Neural progenitor cell (in vitro differentiated cells): ENCODE data around the gene TMCC1. TPM values are rescaled to one million over a fixed set of nuclear protein-coding genes. Genes with fewer than 3 reads are reported as not detected.

ENCODE experiments used
- DNase-seq: peaks from one replicate; pipeline ENCODE4 v3.0.0-alpha.2; 2016; ENCODE audit warnings: low spot score
- H2AFZ ChIP-seq: fragments of 200-600 bp; sonication (generic); replicated peaks from 2 replicates; pipeline ENCODE4 v1.6.1; 2016; ENCODE audit warnings: antibody characterized with exemption
- H3F3A ChIP-seq: fragments of 200-600 bp; sonication (generic); 2 replicates; pipeline ENCODE4 v1.6.1; 2016; ENCODE audit warnings: antibody characterized with exemption, low read depth
- H3K27ac ChIP-seq: fragments of 200-600 bp; sonication (generic); 2 replicates; pipeline ENCODE4 v1.5.1; 2016; ENCODE audit warnings: mild to moderate bottlenecking
- H3K27me3 ChIP-seq: fragments of 200-600 bp; sonication (generic); 2 replicates; pipeline ENCODE4 v1.6.1; 2016; ENCODE audit warnings: mild to moderate bottlenecking, moderate library complexity
- H3K36me3 ChIP-seq: fragments of 200-600 bp; sonication (generic); 2 replicates; pipeline ENCODE4 v1.5.1; 2016
- H3K4me1 ChIP-seq: fragments of 200-600 bp; sonication (generic); 2 replicates; pipeline ENCODE4 v1.6.1; 2016; ENCODE audit warnings: mixed run types
- H3K4me2 ChIP-seq: fragments of 200-600 bp; sonication (generic); 2 replicates; pipeline ENCODE4 v1.6.1; 2016
- H3K4me3 ChIP-seq: fragments of 200-600 bp; sonication (generic); 2 replicates; pipeline ENCODE4 v1.5.1; 2016
- H3K79me2 ChIP-seq: fragments of 200-600 bp; sonication (generic); 2 replicates; pipeline ENCODE4 v1.6.1; 2016; ENCODE audit warnings: low read depth
- H3K9ac ChIP-seq: fragments of 200-600 bp; sonication (generic); 2 replicates; pipeline ENCODE4 v1.6.1; 2016
- H3K9me3 ChIP-seq: fragments of 200-600 bp; sonication (generic); 2 replicates; pipeline ENCODE4 v1.5.1; 2016; ENCODE audit warnings: low read depth
- H4K20me1 ChIP-seq: fragments of 200-600 bp; sonication (generic); 2 replicates; pipeline ENCODE4 v1.6.1; 2016; ENCODE audit warnings: low read depth
- H3K27ac Mint-ChIP-seq: 3 replicates; pipeline ENCODE4 v1.8.0; 2021; ENCODE audit warnings: mixed read lengths
- H3K27me3 Mint-ChIP-seq: 2 replicates; pipeline ENCODE4 v1.8.0; 2022; ENCODE audit warnings: low read depth, mild to moderate bottlenecking, inconsistent platforms, moderate library complexity, mixed read lengths; ENCODE audit not compliant: insufficient read depth
- H3K36me3 Mint-ChIP-seq: 3 replicates; pipeline ENCODE4 v1.8.0; 2021; ENCODE audit warnings: mixed read lengths
- H3K4me1 Mint-ChIP-seq: 3 replicates; pipeline ENCODE4 v1.8.0; 2021; ENCODE audit warnings: mixed read lengths
- H3K4me3 Mint-ChIP-seq: 3 replicates; pipeline ENCODE4 v1.8.0; 2021; ENCODE audit warnings: mild to moderate bottlenecking, moderate library complexity, mixed read lengths
- H3K9me3 Mint-ChIP-seq: 3 replicates; pipeline ENCODE4 v1.8.0; 2020; ENCODE audit warnings: mixed read lengths
- EZH2 ChIP-seq: fragments of 200-600 bp; sonication (generic); IDR thresholded peaks from 2 replicates; pipeline ENCODE4 v1.6.1; 2017; ENCODE audit warnings: antibody characterized with exemption, mild to moderate bottlenecking, moderate library complexity
- EZH2phosphoT487 ChIP-seq: fragments of 200-600 bp; sonication (generic); IDR thresholded peaks from 2 replicates; pipeline ENCODE4 v1.6.1; 2017; ENCODE audit warnings: antibody characterized with exemption
- total RNA-seq: library from RNA; depleted of rRNA; stranded (reverse); fragments of >200 nt; gene quantifications from 2 replicates; pipeline ENCODE4 v1.2.3, GENCODE V29; 2015; ENCODE audit warnings: low replicate concordance
- TF ChIP-seq, protein P1 (sequence below): fragments of 200-600 bp; sonication (generic); IDR thresholded peaks from 2 replicates; pipeline ENCODE4 v1.5.1; 2017; ENCODE audit warnings: antibody characterized with exemption, mild to moderate bottlenecking

The TMCC1 gene
- total RNA-seq, 1 donor from 2014 or later = 29.8 TPM

DNA sequence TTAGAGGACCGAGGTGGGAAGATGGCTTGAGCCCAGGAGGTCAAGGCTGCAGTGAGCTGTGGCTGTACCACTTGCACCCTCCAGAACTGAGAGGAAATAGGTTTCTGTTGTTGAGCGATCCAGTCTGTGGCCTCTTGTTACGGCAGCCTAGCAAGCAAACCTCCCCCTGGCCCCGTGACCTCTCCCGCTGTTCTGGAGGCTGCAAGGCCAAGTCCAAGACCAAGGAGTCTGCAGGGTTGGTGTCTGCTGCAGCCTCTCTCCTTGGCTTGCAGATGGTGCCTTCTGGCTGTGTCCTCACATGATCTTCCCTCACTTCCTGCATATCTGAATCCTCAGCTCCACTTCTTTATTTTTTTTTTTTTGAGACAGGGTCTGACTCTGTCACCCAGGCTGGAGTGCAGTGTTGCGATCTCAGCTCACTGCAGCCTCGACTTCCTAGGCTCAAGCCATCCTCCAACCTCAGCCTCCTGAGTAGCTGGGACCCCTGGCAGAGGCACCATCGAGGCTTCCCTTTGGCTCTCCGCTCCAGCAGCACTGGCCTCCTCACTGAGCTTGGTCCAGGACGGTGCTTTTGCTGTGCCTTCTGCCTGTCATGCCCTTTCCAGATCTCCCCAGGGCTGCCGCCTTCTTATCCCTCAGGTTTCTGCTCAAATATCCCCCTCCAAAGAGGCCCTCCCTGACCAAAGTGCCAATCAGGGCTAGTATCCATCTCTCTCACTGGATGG, 269.0 kb downstream of the TMCC1 start:
- TF ChIP-seq EZH2phosphoT487 = no peak
- TF ChIP-seq EZH2 = no peak
- TF ChIP-seq, protein P1, sequence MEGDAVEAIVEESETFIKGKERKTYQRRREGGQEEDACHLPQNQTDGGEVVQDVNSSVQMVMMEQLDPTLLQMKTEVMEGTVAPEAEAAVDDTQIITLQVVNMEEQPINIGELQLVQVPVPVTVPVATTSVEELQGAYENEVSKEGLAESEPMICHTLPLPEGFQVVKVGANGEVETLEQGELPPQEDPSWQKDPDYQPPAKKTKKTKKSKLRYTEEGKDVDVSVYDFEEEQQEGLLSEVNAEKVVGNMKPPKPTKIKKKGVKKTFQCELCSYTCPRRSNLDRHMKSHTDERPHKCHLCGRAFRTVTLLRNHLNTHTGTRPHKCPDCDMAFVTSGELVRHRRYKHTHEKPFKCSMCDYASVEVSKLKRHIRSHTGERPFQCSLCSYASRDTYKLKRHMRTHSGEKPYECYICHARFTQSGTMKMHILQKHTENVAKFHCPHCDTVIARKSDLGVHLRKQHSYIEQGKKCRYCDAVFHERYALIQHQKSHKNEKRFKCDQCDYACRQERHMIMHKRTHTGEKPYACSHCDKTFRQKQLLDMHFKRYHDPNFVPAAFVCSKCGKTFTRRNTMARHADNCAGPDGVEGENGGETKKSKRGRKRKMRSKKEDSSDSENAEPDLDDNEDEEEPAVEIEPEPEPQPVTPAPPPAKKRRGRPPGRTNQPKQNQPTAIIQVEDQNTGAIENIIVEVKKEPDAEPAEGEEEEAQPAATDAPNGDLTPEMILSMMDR = no peak
- Histone ChIP-seq H3K79me2 (no peaks in the 10 kb centered on the region), H3K27me3 (no peaks in the 10 kb centered on the region), H4K20me1 (no peaks in the 10 kb centered on the region), H3K27ac (no peak overlapping the region), H3K4me3 (no peak overlapping the region), H3K9ac (no peak overlapping the region), H3K4me2 (no peak overlapping the region), H3K9me3 (no peaks in the 10 kb centered on the region), H3K4me1 (peaks cover 12% of the 10 kb centered on the region), H3F3A (peaks cover 20% of the 10 kb centered on the region), H3K36me3 (no peaks in the 10 kb centered on the region), H2AFZ (no peak overlapping the region)
- H3K4me1 Mint-ChIP-seq = peaks cover 48% of the 10 kb centered on the region
- peak overlapping the region; percentile 19 for H3K27ac Mint-ChIP-seq
- H3K9me3 Mint-ChIP-seq = no peaks in the 10 kb centered on the region
- H3K27me3 Mint-ChIP-seq = peaks cover 14% of the 10 kb centered on the region
- peaks cover 3% of the 10 kb centered on the region for H3K36me3 Mint-ChIP-seq
- no peak overlapping the region for H3K4me3 Mint-ChIP-seq
- DNase-seq = no peak

GRCh38 chr3:129623447-129624118, 269.9 kb downstream of the TMCC1 start:
- H3K36me3 ChIP-seq = no peaks in the 10 kb centered on the region

GRCh38 chr3:129622933-129623332, 270.6 kb downstream of the TMCC1 start:
- no peaks in the 10 kb centered on the region for H4K20me1 ChIP-seq
- no peaks in the 10 kb centered on the region for H3K9me3 ChIP-seq
- H2AFZ ChIP-seq = no peak overlapping the region
- no peaks in the 10 kb centered on the region for H3K36me3 ChIP-seq
- no peak for TF ChIP-seq EZH2phosphoT487
- TF ChIP-seq, protein P1 = no peak
- no peak for TF ChIP-seq EZH2
- no peaks in the 10 kb centered on the region for H3K79me2 ChIP-seq
- Mint-ChIP-seq H3K9me3 (no peaks in the 10 kb centered on the region), H3K36me3 (no peaks in the 10 kb centered on the region), H3K4me1 (peaks cover 47% of the 10 kb centered on the region), H3K27me3 (peaks cover 16% of the 10 kb centered on the region), H3K27ac (no peak overlapping the region), H3K4me3 (no peak overlapping the region)
- H3K27ac ChIP-seq = no peak overlapping the region
- H3K27me3 ChIP-seq = no peaks in the 10 kb centered on the region
- H3K4me3 ChIP-seq = no peak overlapping the region
- no peak overlapping the region for H3K4me2 ChIP-seq
- peaks cover 12% of the 10 kb centered on the region for H3K4me1 ChIP-seq
- peaks cover 20% of the 10 kb centered on the region for H3F3A ChIP-seq
- no peak for DNase-seq
- no peak overlapping the region for H3K9ac ChIP-seq

More at GRCh38 chr3:129623447-129624118, 269.9 kb downstream of the TMCC1 start:
- Histone ChIP-seq H3K27me3 (no peaks in the 10 kb centered on the region), H3F3A (peaks cover 20% of the 10 kb centered on the region), H3K9me3 (no peaks in the 10 kb centered on the region), H3K4me2 (no peak overlapping the region), H3K4me1 (peaks cover 12% of the 10 kb centered on the region), H3K9ac (no peak overlapping the region), H3K79me2 (no peaks in the 10 kb centered on the region), H4K20me1 (no peaks in the 10 kb centered on the region), H2AFZ (no peak overlapping the region), H3K4me3 (no peak overlapping the region), H3K27ac (no peak overlapping the region)
- peaks cover 14% of the 10 kb centered on the region for H3K27me3 Mint-ChIP-seq
- H3K4me1 Mint-ChIP-seq = peaks cover 48% of the 10 kb centered on the region
- peaks cover 3% of the 10 kb centered on the region for H3K36me3 Mint-ChIP-seq
- no peak overlapping the region for H3K4me3 Mint-ChIP-seq
- DNase-seq = no peak
- H3K9me3 Mint-ChIP-seq = no peaks in the 10 kb centered on the region
- TF ChIP-seq, protein P1 = no peak
- no peak for TF ChIP-seq EZH2phosphoT487
- TF ChIP-seq EZH2 = no peak
- no peak overlapping the region for H3K27ac Mint-ChIP-seq
